ENCODE results near the gene MVD. TPM values are rescaled to one million over a fixed set of nuclear protein-coding genes. Genes with fewer than 3 reads are reported as not detected.

Gene MVD, protein sequence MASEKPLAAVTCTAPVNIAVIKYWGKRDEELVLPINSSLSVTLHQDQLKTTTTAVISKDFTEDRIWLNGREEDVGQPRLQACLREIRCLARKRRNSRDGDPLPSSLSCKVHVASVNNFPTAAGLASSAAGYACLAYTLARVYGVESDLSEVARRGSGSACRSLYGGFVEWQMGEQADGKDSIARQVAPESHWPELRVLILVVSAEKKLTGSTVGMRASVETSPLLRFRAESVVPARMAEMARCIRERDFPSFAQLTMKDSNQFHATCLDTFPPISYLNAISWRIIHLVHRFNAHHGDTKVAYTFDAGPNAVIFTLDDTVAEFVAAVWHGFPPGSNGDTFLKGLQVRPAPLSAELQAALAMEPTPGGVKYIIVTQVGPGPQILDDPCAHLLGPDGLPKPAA
- 14.1 and 17.1 TPM in 2 replicates for total RNA-seq (2014; rRNA removed; shearing (Covaris generic))

DNA sequence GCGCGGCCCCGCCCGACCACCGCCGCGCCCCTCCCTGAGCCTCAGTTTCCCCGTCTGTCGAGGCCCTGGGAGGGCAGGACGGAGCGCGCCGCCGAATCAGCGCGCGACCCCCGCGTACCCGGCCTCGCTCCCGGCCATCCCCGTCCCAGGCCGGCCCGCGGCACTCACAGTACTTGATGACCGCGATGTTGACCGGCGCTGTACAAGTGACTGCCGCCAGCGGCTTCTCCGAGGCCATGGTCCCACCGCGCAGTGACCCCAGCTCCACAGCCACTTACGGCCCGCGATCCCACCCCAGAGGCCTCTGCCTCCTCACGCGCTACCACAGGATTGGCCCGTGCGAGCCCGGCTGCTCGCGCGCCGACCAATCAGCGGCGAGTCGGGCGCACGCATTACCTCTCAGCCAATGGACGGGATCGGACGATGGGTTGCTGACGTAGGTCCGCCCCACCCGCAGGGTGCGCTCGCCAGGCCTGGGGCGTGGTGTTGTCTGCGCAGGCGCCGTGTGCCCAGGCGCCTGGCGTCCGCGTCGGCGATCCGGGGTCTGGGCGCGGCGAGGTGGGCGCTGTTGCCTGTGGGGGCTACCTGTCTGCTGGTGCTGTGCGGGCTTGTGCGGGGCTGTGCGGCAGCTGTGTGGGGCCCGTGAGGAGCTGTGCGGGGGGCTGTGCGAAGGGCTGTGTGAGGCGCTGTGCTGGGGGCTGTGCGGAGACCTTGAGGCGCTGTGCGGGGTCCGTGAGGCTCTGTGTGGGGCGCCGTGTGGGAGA lies at the start of gene MVD:
Gene MVD, minus strand, starts transcription at position 249 of the 764 bp plus-strand sequence. Its CDS starts 11 bp downstream, at position 238.

DNA sequence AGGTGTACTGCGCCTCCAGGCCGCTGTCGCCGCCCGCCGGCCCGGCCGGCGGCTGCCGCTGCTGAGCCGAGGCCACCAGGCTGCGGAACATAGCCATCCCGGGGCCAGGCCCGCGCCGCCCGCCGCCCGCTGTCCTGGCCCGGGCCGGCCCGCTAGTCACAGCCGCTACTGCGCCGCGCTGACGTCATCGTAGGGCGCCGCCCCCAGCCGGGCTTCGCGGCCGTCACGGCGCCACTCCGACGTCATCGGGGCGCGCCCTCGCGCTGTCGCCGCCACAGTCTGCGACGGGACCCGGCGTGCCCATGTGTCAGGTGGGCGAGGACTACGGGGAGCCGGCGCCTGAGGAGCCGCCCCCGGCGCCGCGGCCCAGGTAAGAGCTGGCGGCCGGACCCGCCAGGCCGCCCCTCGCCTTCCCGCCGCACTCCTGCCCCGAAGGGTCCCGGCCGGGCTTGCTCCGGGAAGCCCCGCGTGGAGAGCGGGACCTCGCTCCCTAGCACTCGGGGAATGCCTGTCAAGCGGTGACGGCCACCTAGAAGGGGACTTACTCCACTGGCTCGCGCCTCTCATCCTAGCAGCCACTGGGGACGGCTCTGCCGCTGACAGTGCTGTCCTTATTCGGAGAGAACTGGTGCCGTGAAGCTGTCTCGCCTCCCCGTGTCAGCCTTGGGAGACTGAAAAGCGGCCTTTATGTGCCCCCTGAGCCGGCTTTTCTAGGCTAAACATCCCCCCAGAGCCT lies 43.5 kb upstream of the MVD start, which contains the start of the genes CTU2 and RNF166:
Gene CTU2, plus strand, starts transcription at position 275 of the 736 bp plus-strand sequence. Its CDS starts 28 bp downstream, at position 303.
Gene RNF166, minus strand, starts transcription at position 180 of the 736 bp plus-strand sequence. Its CDS starts 83 bp downstream, at position 97.

DNA sequence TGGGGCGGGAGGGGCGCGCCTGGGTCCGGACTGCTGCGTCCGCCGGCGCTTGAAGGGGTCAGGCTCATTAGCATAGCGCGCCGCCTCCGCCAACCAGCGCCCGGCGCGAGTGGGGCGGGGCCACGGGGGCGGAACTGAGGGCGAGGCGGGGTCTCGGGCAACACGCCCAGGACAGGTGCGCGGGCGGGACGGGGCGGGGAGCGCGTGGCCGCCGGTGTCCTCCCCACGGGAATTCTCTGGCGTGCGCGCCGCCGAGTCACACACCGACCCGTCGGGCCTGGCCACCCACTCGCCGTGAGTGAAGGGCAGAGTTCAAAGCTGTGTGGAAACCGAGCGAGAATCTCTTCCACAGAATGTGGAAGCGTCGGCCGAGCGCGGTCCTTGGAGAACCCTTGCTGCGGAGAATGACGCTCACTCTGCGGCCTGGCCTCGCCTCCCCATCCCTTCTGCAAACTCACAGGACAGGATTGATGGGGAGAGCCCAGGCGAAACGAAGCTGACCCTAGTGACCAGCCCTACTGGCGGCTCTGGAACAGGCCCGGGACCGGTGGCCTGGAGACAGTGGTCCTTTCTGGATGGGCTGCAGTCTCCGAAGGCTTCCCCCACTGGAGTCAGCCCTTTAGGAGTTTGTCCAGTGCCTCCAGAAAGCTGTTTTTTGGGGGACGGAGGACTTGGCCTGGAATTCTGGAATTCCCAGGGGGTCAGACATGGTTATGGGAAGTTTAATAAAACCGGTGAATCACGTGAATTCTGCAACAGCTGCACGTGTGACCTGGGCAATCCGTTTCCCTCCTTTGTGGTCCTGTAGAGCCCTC lies 23.8 kb upstream of the MVD start, which contains the start of gene SNAI3:
Gene SNAI3, minus strand, starts transcription at position 69 of the 815 bp plus-strand sequence. CDS start 101 bp downstream, outside the sequence.

DNA sequence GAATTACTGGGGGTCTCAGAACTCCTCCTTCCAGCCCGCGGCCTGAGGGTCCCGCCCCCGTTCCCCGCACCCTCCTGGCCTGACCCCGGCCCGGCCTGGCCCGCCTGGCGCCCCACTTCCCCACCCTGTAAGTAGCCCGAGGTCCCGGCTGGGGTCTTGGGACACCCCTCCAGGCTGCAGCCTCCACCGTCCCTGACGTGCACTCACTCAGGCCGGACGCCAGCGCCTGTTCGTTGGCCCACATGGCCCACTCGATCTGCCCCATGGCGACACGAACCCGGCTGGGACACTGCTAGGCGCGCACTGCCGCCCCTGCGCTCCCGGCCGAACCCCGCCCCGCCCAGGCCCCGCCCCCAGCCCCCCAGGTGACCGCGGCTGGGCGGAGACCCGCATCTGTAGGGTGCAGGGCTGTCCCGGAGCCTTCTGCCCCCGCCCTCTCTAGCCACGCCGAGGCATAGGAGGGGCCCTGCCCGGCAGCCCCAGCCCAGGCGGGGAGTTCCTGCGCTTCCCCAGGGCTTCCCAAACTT lies 12.1 kb downstream of the MVD start, which contains the start of gene CYBA:
Gene CYBA, minus strand, starts transcription at position 305 of the 527 bp plus-strand sequence. Its CDS starts 40 bp downstream, at position 265.

DNA sequence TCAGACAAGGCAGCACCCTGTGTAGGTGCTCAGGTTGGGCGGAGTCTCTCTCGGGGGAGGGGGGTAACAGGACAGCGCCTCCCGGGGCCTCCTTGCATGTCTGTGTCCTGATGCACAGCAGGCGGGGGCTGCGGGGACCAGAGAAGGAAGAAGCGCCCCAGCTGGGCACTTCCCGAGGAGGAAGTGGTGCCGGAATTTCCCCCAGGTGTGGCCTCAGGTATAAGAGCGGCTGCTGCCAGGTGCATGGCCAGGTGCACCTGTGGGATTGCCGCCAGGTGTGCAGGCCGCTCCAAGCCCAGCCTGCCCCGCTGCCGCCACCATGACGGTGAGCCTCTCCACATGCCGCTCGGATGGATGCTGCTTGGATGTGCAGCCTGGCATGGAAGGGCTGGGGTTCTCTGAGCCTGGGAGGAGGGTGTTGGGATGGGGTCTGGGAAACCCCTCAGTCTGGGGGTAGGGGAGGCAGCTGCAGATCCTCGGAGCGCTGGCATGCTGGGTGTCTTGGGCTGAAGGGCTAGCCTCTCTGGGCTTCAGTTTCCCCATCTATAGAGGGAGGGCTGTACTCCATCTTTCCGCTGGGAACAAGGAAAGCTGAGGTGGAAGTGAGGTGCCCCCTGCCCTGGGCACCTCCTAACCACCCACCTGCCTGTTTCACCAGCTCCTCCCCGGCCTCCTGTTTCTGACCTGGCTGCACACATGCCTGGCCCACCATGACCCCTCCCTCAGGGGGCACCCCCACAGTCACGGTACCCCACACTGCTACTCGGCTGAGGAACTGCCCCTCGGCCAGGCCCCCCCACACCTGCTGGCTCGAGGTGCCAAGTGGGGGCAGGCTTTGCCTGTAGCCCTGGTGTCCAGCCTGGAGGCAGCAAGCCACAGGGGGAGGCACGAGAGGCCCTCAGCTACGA lies 24.3 kb downstream of the MVD start, which contains the start of gene IL17C:
Gene IL17C, plus strand, starts transcription at position 250 of the 908 bp plus-strand sequence. Its CDS starts 70 bp downstream, at position 320.

Other genes starting within 250 kb of the MVD start
- gene ZFPM1, start 209.8 kb downstream of the MVD start, total RNA-seq (2014; rRNA removed; shearing (Covaris generic)), result 0.60 and 1.2 TPM in 2 replicates
- gene ZC3H18, start 92.7 kb downstream of the MVD start, total RNA-seq (2014; rRNA removed; shearing (Covaris generic)), result 25.3 and 27.4 TPM in 2 replicates
- 0.15 TPM in 1 of 2 replicates, not detected in the other for gene IL17C, start 24.5 kb downstream of the MVD start, total RNA-seq (2014; rRNA removed; shearing (Covaris generic))
- 274 and 319 TPM in 2 replicates for gene CYBA, start 12.0 kb downstream of the MVD start, total RNA-seq (2014; rRNA removed; shearing (Covaris generic))
- 0.16 TPM in 1 of 2 replicates, not detected in the other for gene SNAI3, start 23.4 kb upstream of the MVD start, total RNA-seq (2014; rRNA removed; shearing (Covaris generic))
- 28.6 and 36.2 TPM in 2 replicates for gene RNF166, start 43.3 kb upstream of the MVD start, total RNA-seq (2014; rRNA removed; shearing (Covaris generic))
- 27.1 and 35.6 TPM in 2 replicates for gene CTU2, start 43.4 kb upstream of the MVD start, total RNA-seq (2014; rRNA removed; shearing (Covaris generic))
- 172 and 177 TPM in 2 replicates for gene PIEZO1, start 122.1 kb upstream of the MVD start, total RNA-seq (2014; rRNA removed; shearing (Covaris generic))
- 68.2 and 88.4 TPM in 2 replicates for gene CDT1, start 140.7 kb upstream of the MVD start, total RNA-seq (2014; rRNA removed; shearing (Covaris generic))
- 235 and 258 TPM in 2 replicates for gene APRT, start 148.8 kb upstream of the MVD start, total RNA-seq (2014; rRNA removed; shearing (Covaris generic))
- 6.6 and 7.9 TPM in 2 replicates for gene GALNS, start 193.9 kb upstream of the MVD start, total RNA-seq (2014; rRNA removed; shearing (Covaris generic))
- 49.9 and 51.0 TPM in 2 replicates for gene TRAPPC2L, start 194.0 kb upstream of the MVD start, total RNA-seq (2014; rRNA removed; shearing (Covaris generic))
- gene PABPN1L, start 203.6 kb upstream of the MVD start, total RNA-seq (2014; rRNA removed; shearing (Covaris generic)), result not detected in 2 replicates